Trophoblast cell (in vitro differentiated cells and primary cell): Measurements from ENCODE around the gene CPN1.

Experiments used
- DNase-seq, 2 donors: peaks; one replicate each; pipeline ENCODE4 v3.0.0-alpha.2; 2016
- H2AFZ ChIP-seq: 2 replicates; pipeline ENCODE4 v1.6.1; 2013; ENCODE audit warnings: low read length, moderate library complexity, mild to moderate bottlenecking; ENCODE audit not compliant: insufficient read depth, poor library complexity
- H2AK5ac ChIP-seq: 2 replicates; pipeline ENCODE4 v1.6.1; 2013; ENCODE audit warnings: mild to moderate bottlenecking, low read length
- H2BK120ac ChIP-seq: 2 replicates; pipeline ENCODE4 v1.6.1; 2013; ENCODE audit warnings: low read length, mild to moderate bottlenecking, moderate library complexity; ENCODE audit not compliant: insufficient read depth, poor library complexity
- H2BK12ac ChIP-seq: 2 replicates; pipeline ENCODE4 v1.6.1; 2013; ENCODE audit warnings: mild to moderate bottlenecking, low read length, moderate library complexity
- H2BK5ac ChIP-seq: 2 replicates; pipeline ENCODE4 v1.6.1; 2013; ENCODE audit warnings: low read length, low read depth, moderate library complexity, mild to moderate bottlenecking; ENCODE audit not compliant: poor library complexity
- H3K14ac ChIP-seq: 2 replicates; pipeline ENCODE4 v1.6.1; 2013; ENCODE audit warnings: mild to moderate bottlenecking, low read length
- H3K18ac ChIP-seq: 2 replicates; pipeline ENCODE4 v1.6.1; 2013; ENCODE audit warnings: mild to moderate bottlenecking, low read length
- H3K23ac ChIP-seq: 2 replicates; pipeline ENCODE4 v1.6.1; 2013; ENCODE audit warnings: low read length
- H3K27ac ChIP-seq: 2 replicates; pipeline ENCODE4 v1.5.1; 2013; ENCODE audit warnings: low read depth, mild to moderate bottlenecking, inconsistent platforms, low read length, moderate library complexity
- H3K27me3 ChIP-seq: 2 replicates; pipeline ENCODE4 v1.6.1; 2013; ENCODE audit warnings: inconsistent platforms, mild to moderate bottlenecking, low read length, moderate library complexity; ENCODE audit not compliant: insufficient read depth
- H3K36me3 ChIP-seq, 2 experiments: 1 replicate in 1 of 2; 2 replicates in 1 of 2; pipeline ENCODE4 v1.6.1; 2013; ENCODE audit warnings: low read length in 2 of 2, mild to moderate bottlenecking in 2 of 2, moderate library complexity in 1 of 2; ENCODE audit not compliant: insufficient read depth in 2 of 2, control insufficient read depth in 1 of 2
- H3K4ac ChIP-seq: 2 replicates; pipeline ENCODE4 v1.6.1; 2013; ENCODE audit warnings: low read depth, mild to moderate bottlenecking, low read length, moderate library complexity
- H3K4me1 ChIP-seq, 2 experiments: 1 replicate in 1 of 2; 2 replicates in 1 of 2; pipeline ENCODE4 v1.6.1; 2013; ENCODE audit warnings: low read length in 2 of 2, mild to moderate bottlenecking in 2 of 2, moderate library complexity in 1 of 2; ENCODE audit not compliant: insufficient read depth in 2 of 2, control insufficient read depth in 1 of 2
- H3K4me2 ChIP-seq: 2 replicates; pipeline ENCODE4 v1.6.1; 2013; ENCODE audit warnings: inconsistent platforms, mild to moderate bottlenecking, low read length, moderate library complexity
- H3K4me3 ChIP-seq: 2 replicates; pipeline ENCODE4 v1.5.1; 2013; ENCODE audit warnings: mild to moderate bottlenecking, low read depth, low read length, inconsistent platforms
- H3K79me1 ChIP-seq: one replicate; pipeline ENCODE4 v1.6.1; 2013; ENCODE audit warnings: low read length
- H3K79me2 ChIP-seq: 2 replicates; pipeline ENCODE4 v1.6.1; 2013; ENCODE audit warnings: low read length, mild to moderate bottlenecking; ENCODE audit not compliant: control insufficient read depth, insufficient read depth, poor library complexity
- H3K9ac ChIP-seq: 2 replicates; pipeline ENCODE4 v1.6.1; 2013; ENCODE audit warnings: mild to moderate bottlenecking, low read length
- H3K9me3 ChIP-seq: 2 replicates; pipeline ENCODE4 v1.6.1; 2013; ENCODE audit warnings: low read depth, mild to moderate bottlenecking, control low read depth, inconsistent platforms, low read length; ENCODE audit not compliant: insufficient read depth
- H4K12ac ChIP-seq: 2 replicates; pipeline ENCODE4 v1.6.1; 2013; ENCODE audit warnings: low read depth, mild to moderate bottlenecking, low read length, moderate library complexity
- H4K8ac ChIP-seq: 2 replicates; pipeline ENCODE4 v1.6.1; 2013; ENCODE audit warnings: low read depth, mild to moderate bottlenecking, low read length, moderate library complexity
- H4K91ac ChIP-seq: one replicate; pipeline ENCODE4 v1.6.1; 2013; ENCODE audit warnings: low read depth, mild to moderate bottlenecking, low read length, moderate library complexity
- WGBS: extraction: QIAGEN DNeasy Blood & Tissue Kit; methylation state at CpG from one replicate; pipeline ENCODE4 v1.1.7; 2013; ENCODE audit warnings: missing lambda C conversion rate; ENCODE audit not compliant: insufficient read length, insufficient coverage; ENCODE audit errors: extremely low coverage; 5-methylcytosine and 5-hydroxymethylcytosine counted together

CPN1 gene

DNA sequence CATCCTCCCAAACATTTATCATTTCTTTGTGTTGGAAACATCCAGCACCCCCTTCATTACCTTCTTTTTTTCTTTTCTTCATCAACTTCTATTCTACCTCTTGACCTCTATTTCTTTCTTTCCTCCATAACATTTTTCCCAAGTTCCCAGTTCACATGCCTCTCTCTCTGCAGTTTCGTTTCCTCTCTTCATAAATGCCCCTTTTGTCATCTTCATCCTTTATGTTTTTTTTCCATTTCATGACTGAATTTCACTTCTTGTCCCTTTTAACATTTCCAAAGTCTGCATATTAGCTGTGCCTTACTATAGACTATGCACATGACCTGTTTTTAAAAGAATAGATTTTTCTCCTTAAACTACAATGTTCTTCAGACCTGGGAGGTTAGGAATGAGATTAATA lies 23.7 kb downstream of the CPN1 start:
- no peak overlapping the region for H3K27ac ChIP-seq
- H3K9ac ChIP-seq: no peak overlapping the region
- no peak overlapping the region for H3K4me2 ChIP-seq
- no peaks in the 10 kb centered on the region for H3K36me3 ChIP-seq
- no peak overlapping the region for H4K91ac ChIP-seq
- H2BK5ac ChIP-seq: no peak overlapping the region
- no peak overlapping the region for H2AK5ac ChIP-seq
- no peaks in the 10 kb centered on the region for H3K79me2 ChIP-seq
- no peak overlapping the region for H3K23ac ChIP-seq
- no peaks in the 10 kb centered on the region for H3K79me1 ChIP-seq
- H3K4me3 ChIP-seq: no peak overlapping the region
- no peak for DNase-seq
- no peak overlapping the region for H2BK12ac ChIP-seq
- no CpG with 5 or more reads among the region's 1 CpG for WGBS
- H4K8ac ChIP-seq: no peak overlapping the region
- no peaks in the 10 kb centered on the region for H3K4me1 ChIP-seq
- no peak overlapping the region for H3K14ac ChIP-seq
- no peaks in the 10 kb centered on the region for H3K27me3 ChIP-seq
- no peak overlapping the region for H3K4ac ChIP-seq
- H2BK120ac ChIP-seq: no peak overlapping the region
- H4K12ac ChIP-seq: no peak overlapping the region
- no peak overlapping the region for H3K18ac ChIP-seq
- no peak overlapping the region for H2AFZ ChIP-seq
- H3K9me3 ChIP-seq: no peaks in the 10 kb centered on the region

DNA sequence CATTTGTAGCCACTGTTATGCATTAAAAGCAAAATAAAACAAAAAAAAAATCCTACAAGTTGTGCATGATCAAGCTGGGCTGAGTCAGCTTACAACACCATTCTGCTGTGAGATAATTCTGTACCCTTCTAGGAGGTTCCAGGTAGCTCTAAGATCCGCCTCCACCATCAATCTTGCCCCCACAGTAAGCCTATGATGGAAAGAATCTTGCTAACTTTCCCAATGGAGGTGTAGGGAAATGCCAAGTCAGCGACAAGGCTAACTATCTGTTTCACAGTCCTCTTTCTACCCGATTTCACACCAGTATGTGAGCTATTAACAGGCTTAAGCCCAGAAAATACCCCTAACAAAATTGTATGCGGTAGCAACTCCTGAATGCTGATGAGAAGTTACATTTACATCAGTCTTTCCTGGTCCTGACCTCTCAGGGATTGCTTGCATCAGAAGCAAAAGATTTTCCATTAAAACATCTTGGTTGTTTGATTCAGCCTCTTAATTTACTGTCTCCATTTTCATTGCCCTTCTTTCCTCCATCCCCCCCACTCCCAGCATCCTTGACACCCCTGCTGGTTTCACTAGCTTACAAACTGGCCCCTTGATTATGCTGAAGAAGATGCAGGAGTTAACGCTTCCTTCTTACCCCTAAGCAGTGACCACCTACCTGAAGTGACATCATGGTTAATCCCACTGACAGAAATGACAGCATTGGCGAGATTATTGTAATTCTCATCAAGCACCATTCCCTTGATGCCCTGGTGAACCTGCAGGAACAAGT lies 27.8 kb downstream of the CPN1 start:
- no peak for DNase-seq
- Histone ChIP-seq H2BK120ac (no peak overlapping the region), H3K27me3 (no peaks in the 10 kb centered on the region), H3K4me3 (no peak overlapping the region), H3K9ac (no peak overlapping the region), H3K79me2 (no peaks in the 10 kb centered on the region), H3K79me1 (no peaks in the 10 kb centered on the region), H3K23ac (no peak overlapping the region), H3K4ac (no peak overlapping the region), H3K4me2 (no peak overlapping the region), H4K8ac (no peak overlapping the region), H3K36me3 (no peaks in the 10 kb centered on the region), H3K14ac (no peak overlapping the region), H2BK5ac (no peak overlapping the region), H2AK5ac (no peak overlapping the region), H3K4me1 (no peaks in the 10 kb centered on the region), H4K12ac (no peak overlapping the region), H3K18ac (no peak overlapping the region), H2AFZ (no peak overlapping the region), H3K9me3 (no peaks in the 10 kb centered on the region), H3K27ac (no peak overlapping the region), H2BK12ac (no peak overlapping the region), H4K91ac (no peak overlapping the region)
- no CpG with 5 or more reads among the region's 6 CpGs for WGBS

DNA sequence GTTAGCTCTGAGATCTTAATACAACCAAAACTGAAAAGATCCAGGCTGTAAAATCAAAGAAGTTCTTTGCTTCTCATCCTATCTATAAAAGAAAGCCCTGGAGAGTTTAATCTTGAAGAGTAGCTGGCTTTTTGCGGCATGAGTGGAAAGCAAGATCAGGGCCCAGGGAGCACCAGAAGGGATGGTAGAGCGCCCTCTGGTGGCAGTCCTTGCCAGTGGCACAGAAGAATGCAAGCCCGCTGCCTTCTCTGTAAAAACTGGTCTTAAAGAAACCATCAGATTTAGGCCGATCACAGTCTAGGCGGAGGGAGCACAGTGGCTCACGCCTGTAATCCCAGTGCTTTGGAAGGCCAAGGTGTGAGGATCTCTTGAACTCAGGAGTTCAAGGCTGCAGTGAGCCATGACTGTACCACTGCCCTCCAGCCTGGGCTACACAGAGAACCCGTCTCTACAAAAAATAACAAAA lies 35.6 kb downstream of the CPN1 start:
- Histone ChIP-seq H2BK12ac (peak overlapping the region; percentile 97), H2AFZ (peak overlapping the region; percentile 81), H3K4me2 (no peak overlapping the region), H3K18ac (no peak overlapping the region), H3K4ac (no peak overlapping the region), H2AK5ac (no peak overlapping the region), H3K4me3 (no peak overlapping the region), H3K36me3 (no peaks in the 10 kb centered on the region), H3K4me1 (peaks cover 3 to 11% of the 10 kb centered on the region in 2 experiments), H3K9ac (no peak overlapping the region), H2BK120ac (no peak overlapping the region), H4K8ac (peak overlapping the region; percentile 79), H3K79me1 (peaks cover 3% of the 10 kb centered on the region), H4K12ac (no peak overlapping the region), H3K27ac (no peak overlapping the region), H2BK5ac (no peak overlapping the region), H3K79me2 (no peaks in the 10 kb centered on the region), H3K23ac (no peak overlapping the region), H3K14ac (no peak overlapping the region), H3K9me3 (no peaks in the 10 kb centered on the region), H3K27me3 (no peaks in the 10 kb centered on the region), H4K91ac (no peak overlapping the region)
- WGBS: no CpG with 5 or more reads among the region's 7 CpGs
- DNase-seq: peak; percentile 74 to 92

DNA sequence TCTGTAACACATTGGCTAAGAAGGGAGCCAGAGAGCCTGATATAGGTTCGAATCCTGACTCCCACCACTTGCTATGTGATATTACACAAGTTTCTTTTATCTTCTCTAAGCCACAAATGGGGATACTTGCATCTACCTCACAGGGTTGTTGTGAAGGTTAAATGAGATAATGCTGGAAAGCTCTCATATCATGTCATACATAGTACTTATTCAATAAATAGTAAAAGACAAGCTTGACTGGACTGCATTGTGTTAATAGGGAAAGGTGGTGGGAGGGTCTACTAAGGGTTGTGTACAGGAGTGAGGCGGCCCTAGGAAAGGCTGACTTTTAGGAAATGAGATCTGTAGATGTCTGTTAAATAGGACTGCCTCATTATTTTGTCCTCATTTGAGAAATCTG lies 36.1 kb downstream of the CPN1 start:
- no peak overlapping the region for H3K4me2 ChIP-seq
- no peak for DNase-seq

More for the DNA sequence above, 36.1 kb downstream of the CPN1 start:
- WGBS: no CpG with 5 or more reads among the region's 2 CpGs
- H3K79me1 ChIP-seq: peaks cover 3% of the 10 kb centered on the region
- H3K27ac ChIP-seq: no peak overlapping the region
- no peaks in the 10 kb centered on the region for H3K9me3 ChIP-seq
- H2AFZ ChIP-seq: no peak overlapping the region
- H3K18ac ChIP-seq: no peak overlapping the region
- H3K36me3 ChIP-seq: no peaks in the 10 kb centered on the region
- H2BK12ac ChIP-seq: no peak overlapping the region
- no peak overlapping the region for H4K8ac ChIP-seq
- H4K12ac ChIP-seq: no peak overlapping the region
- H3K4ac ChIP-seq: no peak overlapping the region
- H3K27me3 ChIP-seq: no peaks in the 10 kb centered on the region
- no peak overlapping the region for H3K4me3 ChIP-seq
- no peak overlapping the region for H2BK120ac ChIP-seq
- no peak overlapping the region for H2AK5ac ChIP-seq
- H3K14ac ChIP-seq: no peak overlapping the region
- H4K91ac ChIP-seq: no peak overlapping the region
- H2BK5ac ChIP-seq: no peak overlapping the region
- H3K4me1 ChIP-seq: peaks cover 3 to 11% of the 10 kb centered on the region in 2 experiments
- H3K79me2 ChIP-seq: no peaks in the 10 kb centered on the region
- H3K23ac ChIP-seq: no peak overlapping the region
- H3K9ac ChIP-seq: no peak overlapping the region
